Measurements from ENCODE around the gene MAGEA2B. TPM values are rescaled to one million over a fixed set of nuclear protein-coding genes. Genes with fewer than 3 reads are reported as not detected.
"Not testable (repeated sequence)": the region's sequence is repeated elsewhere in the genome, so short reads cannot be mapped to it uniquely, and the experiment has no call there.

Gene MAGEA2B, protein sequence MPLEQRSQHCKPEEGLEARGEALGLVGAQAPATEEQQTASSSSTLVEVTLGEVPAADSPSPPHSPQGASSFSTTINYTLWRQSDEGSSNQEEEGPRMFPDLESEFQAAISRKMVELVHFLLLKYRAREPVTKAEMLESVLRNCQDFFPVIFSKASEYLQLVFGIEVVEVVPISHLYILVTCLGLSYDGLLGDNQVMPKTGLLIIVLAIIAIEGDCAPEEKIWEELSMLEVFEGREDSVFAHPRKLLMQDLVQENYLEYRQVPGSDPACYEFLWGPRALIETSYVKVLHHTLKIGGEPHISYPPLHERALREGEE
- not detected for total RNA-seq

DNA sequence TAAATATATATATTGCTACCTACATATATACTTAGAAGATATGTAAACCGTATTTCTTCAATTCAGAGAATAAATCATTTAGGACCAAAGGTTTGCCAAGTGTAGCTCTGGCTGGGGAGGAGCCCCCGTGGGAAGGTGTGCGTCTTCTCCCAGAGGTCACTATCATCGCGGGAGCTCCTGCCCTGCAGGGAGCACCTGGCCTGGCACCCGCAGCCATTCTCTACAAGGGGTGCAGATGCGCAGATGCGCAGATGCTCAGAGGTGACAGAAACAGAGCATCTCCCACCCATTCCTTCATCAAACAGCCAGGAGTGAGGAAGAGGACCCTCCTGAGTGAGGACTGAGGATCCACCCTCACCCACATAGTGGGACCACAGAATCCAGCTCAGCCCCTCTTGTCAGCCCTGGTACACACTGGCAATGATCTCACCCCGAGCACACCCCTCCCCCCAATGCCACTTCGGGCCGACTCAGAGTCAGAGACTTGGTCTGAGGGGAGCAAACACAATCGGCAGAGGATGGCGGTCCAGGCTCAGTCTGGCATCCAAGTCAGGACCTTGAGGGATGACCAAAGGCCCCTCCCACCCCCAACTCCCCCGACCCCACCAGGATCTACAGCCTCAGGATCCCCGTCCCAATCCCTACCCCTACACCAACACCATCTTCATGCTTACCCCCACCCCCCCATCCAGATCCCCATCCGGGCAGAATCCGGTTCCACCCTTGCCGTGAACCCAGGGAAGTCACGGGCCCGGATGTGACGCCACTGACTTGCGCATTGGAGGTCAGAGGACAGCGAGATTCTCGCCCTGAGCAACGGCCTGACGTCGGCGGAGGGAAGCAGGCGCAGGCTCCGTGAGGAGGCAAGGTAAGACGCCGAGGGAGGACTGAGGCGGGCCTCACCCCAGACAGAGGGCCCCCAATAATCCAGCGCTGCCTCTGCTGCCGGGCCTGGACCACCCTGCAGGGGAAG lies at the start of gene MAGEA2B:
Gene MAGEA2B, plus strand, starts transcription at position 814 of the 973 bp plus-strand sequence. CDS start 2,479 bp downstream, outside the sequence.
- not testable (repeated sequence) for DNase-seq (ENCODE audit: low spot score); H3K4me1 Mint-ChIP-seq (ENCODE audit: low read depth in 2 of 2); H3K27me3 Mint-ChIP-seq; H3K9me3 Mint-ChIP-seq; H3K4me3 Mint-ChIP-seq; H3K36me3 Mint-ChIP-seq; ATAC-seq; H3K27ac Mint-ChIP-seq

- no peaks in the 10 kb centered on the region for H3K9me3 Mint-ChIP-seq
- no peaks in the 10 kb centered on the region for H3K4me1 Mint-ChIP-seq (ENCODE audit: low read depth in 2 of 2)
- H3K27ac Mint-ChIP-seq: no peak overlapping the region
- peaks cover 14 to 25% of the 10 kb centered on the region in 2 donors for H3K27me3 Mint-ChIP-seq
- no peaks in the 10 kb centered on the region for H3K36me3 Mint-ChIP-seq
- no peak overlapping the region for H3K4me3 Mint-ChIP-seq
- ATAC-seq (no peak), DNase-seq (ENCODE audit: low spot score) (no peak)
These were observed 40.3 kb upstream of the MAGEA2B start for GRCh38 chrX:152674135-152674534.

- H3K36me3 Mint-ChIP-seq; H3K9me3 Mint-ChIP-seq; H3K27ac Mint-ChIP-seq; ATAC-seq; H3K4me3 Mint-ChIP-seq; DNase-seq (ENCODE audit: low spot score); H3K4me1 Mint-ChIP-seq (ENCODE audit: low read depth in 2 of 2): not testable (repeated sequence)
- H3K27me3 Mint-ChIP-seq: peaks cover 14 to 22% of the 10 kb centered on the region in 2 donors
These were observed 39.8 kb upstream of the MAGEA2B start for GRCh38 chrX:152674652-152675051.

GRCh38 chrX:152681012-152681411 lies 33.4 kb upstream of the MAGEA2B start:
- H3K27ac Mint-ChIP-seq; DNase-seq (ENCODE audit: low spot score); H3K36me3 Mint-ChIP-seq; H3K4me1 Mint-ChIP-seq (ENCODE audit: low read depth in 2 of 2); H3K4me3 Mint-ChIP-seq; H3K9me3 Mint-ChIP-seq; H3K27me3 Mint-ChIP-seq: not testable (repeated sequence)
- peak in 1 of 2 donors; percentile 38 for ATAC-seq

- H3K27ac Mint-ChIP-seq; DNase-seq (ENCODE audit: low spot score); H3K9me3 Mint-ChIP-seq; H3K27me3 Mint-ChIP-seq; H3K4me3 Mint-ChIP-seq; H3K4me1 Mint-ChIP-seq (ENCODE audit: low read depth in 2 of 2); H3K36me3 Mint-ChIP-seq; ATAC-seq: not testable (repeated sequence)
These were observed 16.2 kb upstream of the MAGEA2B start, which contains the start of gene MAGEA3 for GRCh38 chrX:152697952-152698931. MAGEA3 (plus strand) TSS chrX:152698794; CDS start chrX:152700833, 2,039 bp downstream.

- DNase-seq (ENCODE audit: low spot score); H3K4me3 Mint-ChIP-seq; H3K27me3 Mint-ChIP-seq; H3K27ac Mint-ChIP-seq; H3K9me3 Mint-ChIP-seq; H3K36me3 Mint-ChIP-seq; H3K4me1 Mint-ChIP-seq (ENCODE audit: low read depth in 2 of 2): not testable (repeated sequence)
- peak in 1 of 2 donors; percentile 34 for ATAC-seq
These were observed 14.0 kb upstream of the MAGEA2B start for GRCh38 chrX:152700390-152700789.

DNA sequence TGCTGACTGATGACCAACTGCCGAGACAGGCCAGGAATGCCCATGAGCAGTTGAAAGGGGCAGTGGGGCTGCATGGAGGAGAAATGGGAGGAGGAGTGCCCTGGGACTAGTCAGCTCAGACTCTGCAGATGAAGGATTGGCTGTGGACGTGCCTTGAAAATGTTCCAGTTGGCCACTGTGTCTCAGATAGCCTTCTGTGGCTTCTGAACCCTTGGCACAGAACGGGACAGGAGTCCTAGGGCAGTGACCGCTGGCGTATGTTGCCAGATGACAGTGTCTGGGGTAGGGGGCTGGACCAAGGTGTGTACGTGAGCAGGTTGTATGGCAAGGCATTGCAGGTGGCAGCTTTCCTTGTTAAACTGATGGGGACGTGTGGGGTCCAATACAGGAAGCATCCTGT lies 7.9 kb upstream of the MAGEA2B start:
- not testable (repeated sequence) for H3K27ac Mint-ChIP-seq; H3K36me3 Mint-ChIP-seq; H3K9me3 Mint-ChIP-seq; H3K27me3 Mint-ChIP-seq; H3K4me1 Mint-ChIP-seq (ENCODE audit: low read depth in 2 of 2); H3K4me3 Mint-ChIP-seq; DNase-seq (ENCODE audit: low spot score)
- peak in 1 of 2 donors; percentile 11 for ATAC-seq

- not testable (repeated sequence) for ATAC-seq; H3K9me3 Mint-ChIP-seq; H3K4me3 Mint-ChIP-seq; H3K4me1 Mint-ChIP-seq (ENCODE audit: low read depth in 2 of 2); H3K27ac Mint-ChIP-seq; H3K36me3 Mint-ChIP-seq; H3K27me3 Mint-ChIP-seq; DNase-seq (ENCODE audit: low spot score)
These were observed 5.3 kb upstream of the MAGEA2B start, which contains the start of gene CSAG2 for GRCh38 chrX:152709173-152709572. CSAG2 (minus strand) TSS chrX:152709273; CDS start chrX:152709112, 161 bp downstream.

DNA sequence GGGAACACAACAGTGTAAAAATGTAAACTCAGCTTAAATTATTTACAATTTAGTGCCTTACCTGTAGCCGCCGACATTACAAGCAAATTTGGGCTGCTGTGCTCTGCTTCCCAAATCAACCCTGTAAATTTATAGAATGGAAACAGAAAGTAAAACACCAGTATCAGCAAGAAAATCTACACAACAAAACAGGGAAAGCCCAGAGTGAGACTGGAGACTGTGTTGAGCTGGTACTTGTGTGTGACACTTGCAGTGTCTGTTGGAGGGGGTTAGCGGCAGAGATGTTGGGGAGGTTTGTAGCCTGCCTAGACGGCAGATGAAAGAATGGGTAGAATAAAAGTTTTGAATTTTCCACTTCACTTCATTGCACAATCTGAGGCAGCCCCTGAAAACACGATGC lies 1.2 kb upstream of the MAGEA2B start:
- H3K27ac Mint-ChIP-seq; H3K4me1 Mint-ChIP-seq (ENCODE audit: low read depth in 2 of 2); H3K9me3 Mint-ChIP-seq: not testable (repeated sequence)

DNA sequence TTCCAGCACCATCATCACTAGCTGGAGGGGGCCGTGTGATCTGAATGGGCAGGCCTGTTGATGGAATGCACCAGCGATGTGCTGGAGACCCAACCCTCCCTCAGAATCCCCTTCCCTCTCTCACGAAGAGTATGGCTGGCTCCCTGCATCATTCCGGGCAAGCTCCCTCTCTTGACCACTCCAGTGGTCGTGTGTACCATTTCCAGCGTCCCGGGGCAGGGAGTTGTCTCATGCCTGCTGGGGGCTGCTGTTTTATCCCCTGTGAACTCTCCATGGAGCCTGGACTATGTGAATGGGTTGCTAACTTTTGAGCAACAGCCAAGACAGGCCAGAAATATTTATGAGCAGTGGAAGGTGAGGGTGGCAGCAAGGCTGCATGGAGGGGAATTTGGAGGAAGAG lies 11.0 kb downstream of the MAGEA2B start:
- Mint-ChIP-seq H3K27ac (no peak overlapping the region), H3K9me3 (no peaks in the 10 kb centered on the region), H3K36me3 (no peaks in the 10 kb centered on the region), H3K27me3 (peaks cover 11 to 15% of the 10 kb centered on the region in 2 donors), H3K4me3 (no peak overlapping the region), H3K4me1 (ENCODE audit: low read depth in 2 of 2) (no peaks in the 10 kb centered on the region)
- DNase-seq (ENCODE audit: low spot score): no peak
- ATAC-seq: no peak

More for the DNA sequence above, 1.2 kb upstream of the MAGEA2B start:
- H3K4me3 Mint-ChIP-seq; ATAC-seq; H3K27me3 Mint-ChIP-seq; H3K36me3 Mint-ChIP-seq; DNase-seq (ENCODE audit: low spot score): not testable (repeated sequence)

GRCh38 chrX:152733261-152733975 lies 19.0 kb downstream of the MAGEA2B start, which contains the start of the genes CSAG1 and MAGEA12:
CSAG1 (minus strand) TSS chrX:152733721; CDS start chrX:152732460, 1,261 bp downstream.
MAGEA12 (plus strand) TSS chrX:152733757; CDS start chrX:152736162, 2,405 bp downstream.
- Mint-ChIP-seq H3K4me1 (ENCODE audit: low read depth in 2 of 2) (no peaks in the 10 kb centered on the region), H3K36me3 (no peaks in the 10 kb centered on the region), H3K9me3 (no peaks in the 10 kb centered on the region), H3K27me3 (peaks cover 11 to 25% of the 10 kb centered on the region in 2 donors), H3K4me3 (no peak within 1 kb of the TSS), H3K27ac (no peak within 1 kb of the TSS)
- DNase-seq (ENCODE audit: low spot score): no peak
- ATAC-seq: no peak

- not testable (repeated sequence) for H3K4me3 Mint-ChIP-seq; H3K36me3 Mint-ChIP-seq; DNase-seq (ENCODE audit: low spot score); H3K4me1 Mint-ChIP-seq (ENCODE audit: low read depth in 2 of 2); H3K27ac Mint-ChIP-seq; ATAC-seq; H3K9me3 Mint-ChIP-seq
- peaks cover 4 to 23% of the 10 kb centered on the region in 2 donors for H3K27me3 Mint-ChIP-seq
These were observed 19.9 kb downstream of the MAGEA2B start for GRCh38 chrX:152734143-152734858.
